SU-DHL-6 (cell line): ENCODE data around the gene PPARG.

Experiments used
- EZH2phosphoT487 ChIP-seq: fragments of 200-600 bp; sonication (generic), shearing (Covaris generic); conservative IDR thresholded peaks from 2 replicates; pipeline ENCODE4 v1.6.1; 2018; ENCODE audit warnings: mild to moderate bottlenecking, antibody characterized with exemption, low read length, moderate library complexity, mixed read lengths
- TF ChIP-seq, protein P1 (sequence below): fragments of 200-600 bp; sonication (generic); IDR thresholded peaks from one replicate; pipeline ENCODE4 v1.5.1; 2017; ENCODE audit warnings: antibody characterized with exemption, mild to moderate bottlenecking, low read length, moderate library complexity; ENCODE audit not compliant: insufficient read depth, poor library complexity, severe bottlenecking

DNA sequence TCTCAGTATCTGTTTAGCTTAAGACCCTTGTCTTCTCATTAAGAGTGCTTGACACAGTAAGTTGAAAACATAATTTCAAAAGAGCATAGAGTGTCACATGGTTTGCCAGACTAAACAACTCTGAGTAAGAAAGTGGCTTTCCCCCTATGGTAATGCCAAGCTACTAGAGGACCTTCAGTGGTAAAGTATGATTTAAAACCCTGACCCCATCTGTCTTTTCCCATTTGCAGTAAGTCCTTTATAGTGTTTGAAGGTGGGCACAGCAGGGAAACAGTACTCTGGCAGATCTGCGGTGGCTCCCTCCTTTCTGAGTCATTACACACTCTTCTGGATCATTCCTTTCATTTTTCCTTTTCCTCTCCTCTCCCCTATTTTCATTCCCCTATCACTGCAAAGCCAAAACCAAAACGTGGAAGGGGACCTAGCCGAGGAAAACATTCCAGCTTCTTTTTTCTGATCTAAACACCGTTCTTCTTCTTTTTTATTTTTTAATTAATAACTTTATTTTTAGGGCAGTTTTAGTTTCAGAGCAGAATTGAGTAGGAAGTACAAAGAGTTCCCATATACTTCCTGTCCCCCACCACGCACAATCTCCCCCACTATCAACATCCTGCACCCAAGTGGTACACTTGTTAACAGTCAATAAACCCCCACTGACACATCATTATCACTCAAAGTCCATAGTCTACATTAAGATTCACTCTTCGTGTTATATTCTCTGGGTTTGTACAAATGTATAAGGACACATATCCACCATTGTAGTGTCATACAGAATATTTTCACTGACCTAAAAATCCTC, 74.7 kb downstream of the PPARG start:
- TF ChIP-seq, protein P1, sequence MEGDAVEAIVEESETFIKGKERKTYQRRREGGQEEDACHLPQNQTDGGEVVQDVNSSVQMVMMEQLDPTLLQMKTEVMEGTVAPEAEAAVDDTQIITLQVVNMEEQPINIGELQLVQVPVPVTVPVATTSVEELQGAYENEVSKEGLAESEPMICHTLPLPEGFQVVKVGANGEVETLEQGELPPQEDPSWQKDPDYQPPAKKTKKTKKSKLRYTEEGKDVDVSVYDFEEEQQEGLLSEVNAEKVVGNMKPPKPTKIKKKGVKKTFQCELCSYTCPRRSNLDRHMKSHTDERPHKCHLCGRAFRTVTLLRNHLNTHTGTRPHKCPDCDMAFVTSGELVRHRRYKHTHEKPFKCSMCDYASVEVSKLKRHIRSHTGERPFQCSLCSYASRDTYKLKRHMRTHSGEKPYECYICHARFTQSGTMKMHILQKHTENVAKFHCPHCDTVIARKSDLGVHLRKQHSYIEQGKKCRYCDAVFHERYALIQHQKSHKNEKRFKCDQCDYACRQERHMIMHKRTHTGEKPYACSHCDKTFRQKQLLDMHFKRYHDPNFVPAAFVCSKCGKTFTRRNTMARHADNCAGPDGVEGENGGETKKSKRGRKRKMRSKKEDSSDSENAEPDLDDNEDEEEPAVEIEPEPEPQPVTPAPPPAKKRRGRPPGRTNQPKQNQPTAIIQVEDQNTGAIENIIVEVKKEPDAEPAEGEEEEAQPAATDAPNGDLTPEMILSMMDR: no peak
- no peak for TF ChIP-seq EZH2phosphoT487
